H9 (cell line): ENCODE measurements around the gene LPAR2. TPM values are rescaled to one million over a fixed set of nuclear protein-coding genes. Genes with fewer than 3 reads are reported as not detected.

Source experiments
- DNase-seq: peaks from one replicate; pipeline ENCODE4 v3.0.0-alpha.2; 2017
- H2AFZ ChIP-seq: one replicate; pipeline ENCODE4 v1.6.1; 2013; ENCODE audit warnings: mild to moderate bottlenecking, low read length, control low read depth, moderate library complexity
- H2AK5ac ChIP-seq: 2 replicates; pipeline ENCODE4 v1.6.1; 2013; ENCODE audit warnings: low read length, control low read depth, mixed read lengths; ENCODE audit not compliant: insufficient read length
- H2BK120ac ChIP-seq: one replicate; pipeline ENCODE4 v1.6.1; 2013; ENCODE audit warnings: low read depth, mild to moderate bottlenecking, low read length, control low read depth, inconsistent platforms; ENCODE audit not compliant: poor library complexity, severe bottlenecking
- H2BK12ac ChIP-seq: 2 replicates; pipeline ENCODE4 v1.6.1; 2013; ENCODE audit warnings: low read length, control low read depth, mixed read lengths, low read depth; ENCODE audit not compliant: insufficient read length
- H2BK15ac ChIP-seq: 2 replicates; pipeline ENCODE4 v1.6.1; 2013; ENCODE audit warnings: low read depth, low read length, control low read depth
- H2BK20ac ChIP-seq: one replicate; pipeline ENCODE4 v1.6.1; 2013; ENCODE audit warnings: low read depth, mild to moderate bottlenecking, low read length, control low read depth, inconsistent platforms; ENCODE audit not compliant: poor library complexity, severe bottlenecking
- H2BK5ac ChIP-seq: 2 replicates; pipeline ENCODE4 v1.6.1; 2013; ENCODE audit warnings: low read length, control low read depth, mixed read lengths; ENCODE audit not compliant: insufficient read length
- H3K14ac ChIP-seq: 2 replicates; pipeline ENCODE4 v1.6.1; 2013; ENCODE audit warnings: low read length, control low read depth; ENCODE audit not compliant: insufficient read depth
- H3K18ac ChIP-seq: 2 replicates; pipeline ENCODE4 v1.6.1; 2013; ENCODE audit warnings: low read depth, mild to moderate bottlenecking, mixed read lengths, low read length, control low read depth; ENCODE audit not compliant: insufficient read length
- H3K23ac ChIP-seq: 2 replicates; pipeline ENCODE4 v1.6.1; 2013; ENCODE audit warnings: low read length, control low read depth, mixed read lengths, low read depth; ENCODE audit not compliant: insufficient read length
- H3K23me2 ChIP-seq: 2 replicates; pipeline ENCODE4 v1.6.1; 2013; ENCODE audit warnings: low read depth, mild to moderate bottlenecking, mixed read lengths, low read length, control low read depth; ENCODE audit not compliant: insufficient read length, poor library complexity, severe bottlenecking
- H3K27ac ChIP-seq: 2 replicates; pipeline ENCODE4 v1.5.1; 2013; ENCODE audit warnings: low read length, control low read depth, mixed read lengths, low read depth; ENCODE audit not compliant: insufficient read length
- H3K27me3 ChIP-seq: 2 replicates; pipeline ENCODE4 v1.6.1; 2013; ENCODE audit warnings: low read length, control low read depth, inconsistent platforms; ENCODE audit not compliant: insufficient read depth
- H3K4ac ChIP-seq: 2 replicates; pipeline ENCODE4 v1.6.1; 2013; ENCODE audit warnings: low read depth, mild to moderate bottlenecking, control low read depth, inconsistent platforms, low read length, moderate library complexity
- H3K4me1 ChIP-seq: 2 replicates; pipeline ENCODE4 v1.6.1; 2013; ENCODE audit warnings: low read length, control low read depth, inconsistent platforms; ENCODE audit not compliant: insufficient read depth
- H3K4me2 ChIP-seq: 2 replicates; pipeline ENCODE4 v1.6.1; 2013; ENCODE audit warnings: low read length, control low read depth, mixed read lengths; ENCODE audit not compliant: insufficient read length, insufficient read depth
- H3K56ac ChIP-seq: 2 replicates; pipeline ENCODE4 v1.6.1; 2013; ENCODE audit warnings: low read depth, mild to moderate bottlenecking, mixed read lengths, low read length, control low read depth; ENCODE audit not compliant: insufficient read length
- H3K79me1 ChIP-seq: 2 replicates; pipeline ENCODE4 v1.6.1; 2013; ENCODE audit warnings: low read depth, mild to moderate bottlenecking, moderate library complexity, low read length, control low read depth, inconsistent platforms; ENCODE audit not compliant: insufficient read depth, poor library complexity, severe bottlenecking
- H3K79me2 ChIP-seq: 2 replicates; pipeline ENCODE4 v1.6.1; 2013; ENCODE audit warnings: low read length, control low read depth, inconsistent platforms; ENCODE audit not compliant: insufficient read depth
- H3K9ac ChIP-seq: 2 replicates; pipeline ENCODE4 v1.6.1; 2013; ENCODE audit warnings: low read length, control low read depth, mixed read lengths; ENCODE audit not compliant: insufficient read length; ENCODE audit errors: extremely low read depth
- H3K9me3 ChIP-seq: one replicate; pipeline ENCODE4 v1.6.1; 2013; ENCODE audit warnings: low read depth, low read length, inconsistent platforms; ENCODE audit not compliant: control insufficient read depth
- H3T11ph ChIP-seq: one replicate; pipeline ENCODE4 v1.6.1; 2013; ENCODE audit warnings: mild to moderate bottlenecking, low read length, control low read depth, inconsistent platforms
- H4K20me1 ChIP-seq: one replicate; pipeline ENCODE4 v1.6.1; 2013; ENCODE audit not compliant: control insufficient read depth, insufficient read length, insufficient read depth
- H4K5ac ChIP-seq: 2 replicates; pipeline ENCODE4 v1.6.1; 2013; ENCODE audit warnings: low read depth, mild to moderate bottlenecking, mixed read lengths, low read length, control low read depth; ENCODE audit not compliant: insufficient read length
- H4K8ac ChIP-seq: replicated peaks from 2 replicates; pipeline ENCODE4 v1.6.1; 2013; ENCODE audit warnings: low read length, control low read depth, mixed read lengths, low read depth; ENCODE audit not compliant: insufficient read length
- H4K91ac ChIP-seq: 2 replicates; pipeline ENCODE4 v1.6.1; 2013; ENCODE audit warnings: low read depth, mild to moderate bottlenecking, moderate library complexity, mixed read lengths, low read length, control low read depth; ENCODE audit not compliant: insufficient read length
- H3K27ac Mint-ChIP-seq, 3 experiments: 2 replicates in 2 of 3; 3 replicates in 1 of 3; pipeline ENCODE4 v1.8.0; 2020 to 2021; ENCODE audit warnings: mixed read lengths in 3 of 3, mild to moderate bottlenecking in 1 of 3, moderate library complexity in 1 of 3
- H3K27me3 Mint-ChIP-seq: 2 replicates; pipeline ENCODE4 v1.8.0; 2021; ENCODE audit warnings: low read depth, mild to moderate bottlenecking, moderate library complexity, mixed read lengths
- H3K36me3 Mint-ChIP-seq, 3 experiments: 2 replicates in 2 of 3; 3 replicates in 1 of 3; pipeline ENCODE4 v1.8.0; 2020 to 2021; ENCODE audit warnings: low read depth in 3 of 3, mixed read lengths in 3 of 3; ENCODE audit not compliant: insufficient read depth in 1 of 3
- H3K4me1 Mint-ChIP-seq, 2 experiments: 2 replicates each; pipeline ENCODE4 v1.8.0; 2020; ENCODE audit warnings: mixed read lengths in 2 of 2
- H3K4me3 Mint-ChIP-seq, 2 experiments: 2 replicates in 1 of 2; 3 replicates in 1 of 2; pipeline ENCODE4 v1.8.0; 2020 to 2021; ENCODE audit warnings: mild to moderate bottlenecking in 2 of 2, mixed read lengths in 2 of 2, moderate library complexity in 1 of 2
- H3K9me3 Mint-ChIP-seq, 2 experiments: 2 replicates in 1 of 2; 3 replicates in 1 of 2; pipeline ENCODE4 v1.8.0; 2020; ENCODE audit warnings: mild to moderate bottlenecking in 2 of 2, mixed read lengths in 2 of 2, moderate library complexity in 1 of 2
- CTCF ChIP-seq: fragments of 200-600 bp; sonication (generic); conservative IDR thresholded peaks from 3 replicates; pipeline ENCODE4 v1.8.0; 2021; ENCODE audit warnings: antibody characterized with exemption, mild to moderate bottlenecking
- WGBS: extraction: QIAGEN DNeasy Blood & Tissue Kit; methylation state at CpG from one replicate; pipeline ENCODE4 v1.1.7; 2013; ENCODE audit warnings: missing lambda C conversion rate, low lambda C conversion rate, mixed read lengths; ENCODE audit not compliant: insufficient read length; ENCODE audit errors: extremely low coverage; 5-methylcytosine and 5-hydroxymethylcytosine counted together
- total RNA-seq: library from RNA; stranded (reverse); gene quantifications from 2 replicates; pipeline ENCODE4 v1.2.1, GENCODE V29; 2021

The LPAR2 gene
- total RNA-seq, 1 experiment from 2014 or later, result 51.8 TPM

DNA sequence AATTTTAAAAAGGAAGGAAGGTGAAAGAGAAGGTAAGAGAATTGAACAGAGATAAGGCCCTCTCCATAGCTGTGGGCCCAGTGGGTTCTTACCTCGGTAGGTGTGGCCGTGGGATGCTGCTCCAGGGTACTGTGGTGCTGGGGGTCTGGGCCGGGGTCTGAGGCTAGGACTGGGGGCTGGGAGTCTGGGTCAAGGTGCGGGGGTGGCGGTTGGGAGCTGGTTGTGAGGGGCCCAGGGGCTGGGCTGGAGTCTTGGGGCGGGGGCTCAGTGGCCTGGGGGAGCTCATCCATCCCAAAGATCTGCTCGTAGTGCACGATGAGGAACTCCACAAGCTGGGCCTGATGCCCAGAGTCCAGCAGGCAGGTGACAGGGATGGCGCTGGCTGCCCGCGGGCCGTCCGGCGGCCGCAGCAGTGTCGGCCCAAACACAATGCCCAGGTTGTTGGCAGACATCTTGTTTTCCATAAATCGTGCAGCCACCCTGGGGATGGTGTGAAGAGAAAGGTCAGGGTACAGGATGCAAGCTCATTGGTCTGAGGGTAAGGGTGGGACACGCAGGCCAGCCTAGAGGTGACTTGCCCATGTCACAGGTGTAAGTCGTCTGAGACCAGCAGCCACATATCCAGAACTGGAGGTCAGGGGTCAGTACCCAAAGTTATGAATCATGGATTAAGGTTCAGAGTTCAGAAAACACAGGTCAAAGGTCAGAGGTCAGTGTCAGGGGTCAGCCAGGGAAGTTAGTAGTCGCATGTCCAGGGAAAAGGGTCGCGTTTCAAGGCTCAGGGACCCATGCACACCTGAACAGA lies 5.9 kb upstream of the LPAR2 start:
- no peak overlapping the region for H3K27ac ChIP-seq
- no peak for TF ChIP-seq CTCF
- no peak overlapping the region for H3K9ac ChIP-seq
- no peak overlapping the region for H3K18ac ChIP-seq
- Mint-ChIP-seq H3K27me3 (no peaks in the 10 kb centered on the region), H3K27ac (no peak overlapping the region; a peak in 1 of 7 replicates), H3K36me3 (peaks cover 9 to 39% (median 32%) of the 10 kb centered on the region in 3 experiments; a peak in 6 of 7 replicates), H3K9me3 (no peaks in the 10 kb centered on the region; a peak in 1 of 5 replicates), H3K4me1 (peaks cover under 1 to 5% of the 10 kb centered on the region in 2 experiments), H3K4me3 (no peak overlapping the region)
- H3K23ac ChIP-seq, result no peak overlapping the region
- H2BK120ac ChIP-seq, result no peak overlapping the region
- no peak overlapping the region for H2BK5ac ChIP-seq
- H3K4ac ChIP-seq, result no peak overlapping the region
- H3K4me1 ChIP-seq, result no peaks in the 10 kb centered on the region
- no peak overlapping the region for H3K14ac ChIP-seq
- H3K56ac ChIP-seq, result no peak overlapping the region
- H3K9me3 ChIP-seq, result no peaks in the 10 kb centered on the region
- H3K79me2 ChIP-seq, result no peaks in the 10 kb centered on the region
- no peak overlapping the region for H2BK15ac ChIP-seq
- no peak overlapping the region for H2BK12ac ChIP-seq
- no peak overlapping the region for H3T11ph ChIP-seq
- no peak overlapping the region for H4K91ac ChIP-seq
- DNase-seq, result no peak
- H3K79me1 ChIP-seq, result no peaks in the 10 kb centered on the region
- H4K20me1 ChIP-seq, result no peaks in the 10 kb centered on the region
- H4K5ac ChIP-seq, result no peak overlapping the region
- H2BK20ac ChIP-seq, result no peak overlapping the region
- H3K4me2 ChIP-seq, result no peak overlapping the region
- WGBS, result no CpG with 5 or more reads among the region's 22 CpGs
- H3K27me3 ChIP-seq, result no peaks in the 10 kb centered on the region
- H3K23me2 ChIP-seq, result no peaks in the 10 kb centered on the region
- no peak overlapping the region for H2AFZ ChIP-seq
- H2AK5ac ChIP-seq, result no peak overlapping the region
- H4K8ac ChIP-seq, result no peak overlapping the region
